Esophagus squamous epithelium (tissue), 4 donors: ENCODE data around the gene CUEDC2.

ENCODE experiments used
- POLR2A ChIP-seq, 4 donors: fragments of 450-650 bp; IDR thresholded peaks; one replicate each; pipeline ENCODE4 v1.6.1; 2017; ENCODE audit warnings: antibody characterized with exemption in 4 of 4, mild to moderate bottlenecking in 4 of 4, moderate library complexity in 3 of 4
- TF ChIP-seq, protein P1 (sequence below), 6 experiments: fragments of 450-650 bp in 4 of 6; fragments of 200-600 bp in 2 of 6; sonication (generic) in 2 of 6; IDR thresholded peaks; one replicate each; pipeline ENCODE4 v1.5.1; 2016 to 2019; ENCODE audit warnings: antibody characterized with exemption in 6 of 6, mild to moderate bottlenecking in 4 of 6, moderate library complexity in 4 of 6

DNA sequence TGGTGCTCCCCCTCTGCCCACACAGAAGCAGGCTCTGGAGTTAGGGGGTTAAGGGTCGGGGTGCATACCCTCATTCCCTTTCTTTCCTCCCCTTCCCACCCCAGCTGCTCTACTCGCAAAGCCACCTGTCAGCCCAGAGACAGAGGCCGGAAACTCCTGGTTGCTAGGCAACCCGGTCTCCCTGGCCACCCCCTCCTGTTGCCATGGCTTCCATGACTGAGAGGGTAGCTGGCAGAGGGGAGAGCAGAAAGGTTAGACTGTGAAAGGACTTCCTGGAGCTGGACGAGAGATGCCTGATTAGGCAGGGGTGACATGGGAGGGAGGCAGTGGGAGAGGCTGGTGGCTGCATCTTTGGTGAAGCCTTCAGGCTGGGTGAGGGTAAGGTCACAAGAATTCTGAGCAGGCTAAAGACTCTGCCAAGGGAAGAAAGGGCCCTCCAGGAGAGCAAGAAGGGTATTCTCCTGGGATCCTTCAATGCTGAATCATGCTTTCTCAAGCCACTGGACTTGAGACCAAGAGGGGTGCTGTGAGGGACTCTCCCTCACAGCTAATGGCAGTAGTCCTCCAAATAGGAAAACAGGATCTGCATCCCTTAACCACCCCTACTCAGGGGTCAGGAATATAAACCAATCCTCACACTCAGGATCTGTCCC is 19.2 kb downstream of the CUEDC2 start:
- no peak for TF ChIP-seq POLR2A (IDR thresholded peaks at IDR 0.05)
- TF ChIP-seq, protein P1, sequence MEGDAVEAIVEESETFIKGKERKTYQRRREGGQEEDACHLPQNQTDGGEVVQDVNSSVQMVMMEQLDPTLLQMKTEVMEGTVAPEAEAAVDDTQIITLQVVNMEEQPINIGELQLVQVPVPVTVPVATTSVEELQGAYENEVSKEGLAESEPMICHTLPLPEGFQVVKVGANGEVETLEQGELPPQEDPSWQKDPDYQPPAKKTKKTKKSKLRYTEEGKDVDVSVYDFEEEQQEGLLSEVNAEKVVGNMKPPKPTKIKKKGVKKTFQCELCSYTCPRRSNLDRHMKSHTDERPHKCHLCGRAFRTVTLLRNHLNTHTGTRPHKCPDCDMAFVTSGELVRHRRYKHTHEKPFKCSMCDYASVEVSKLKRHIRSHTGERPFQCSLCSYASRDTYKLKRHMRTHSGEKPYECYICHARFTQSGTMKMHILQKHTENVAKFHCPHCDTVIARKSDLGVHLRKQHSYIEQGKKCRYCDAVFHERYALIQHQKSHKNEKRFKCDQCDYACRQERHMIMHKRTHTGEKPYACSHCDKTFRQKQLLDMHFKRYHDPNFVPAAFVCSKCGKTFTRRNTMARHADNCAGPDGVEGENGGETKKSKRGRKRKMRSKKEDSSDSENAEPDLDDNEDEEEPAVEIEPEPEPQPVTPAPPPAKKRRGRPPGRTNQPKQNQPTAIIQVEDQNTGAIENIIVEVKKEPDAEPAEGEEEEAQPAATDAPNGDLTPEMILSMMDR (IDR thresholded peaks at IDR 0.05), result no peak
